Peyer's patch (tissue), 4 donors: ENCODE data around the gene PIP4K2B. TPM values are rescaled to one million over a fixed set of nuclear protein-coding genes. Genes with fewer than 3 reads are reported as not detected.
A peak's percentile ranks its signal among the peaks of the same experiment; 100 is the strongest.

Experiments used
- DNase-seq, 3 donors: peaks; one replicate each; pipeline ENCODE4 v3.0.0-alpha.2; 2017 to 2019
- H3K27ac ChIP-seq, 4 donors: fragments of 200-600 bp; sonication (generic); one replicate each; pipeline ENCODE4 v1.5.1; 2016 to 2019
- H3K27me3 ChIP-seq, 2 donors: fragments of 200-600 bp; sonication (generic); one replicate each; pipeline ENCODE4 v1.5.1; 2019
- H3K36me3 ChIP-seq, 3 donors: fragments of 200-600 bp; sonication (generic); one replicate each; pipeline ENCODE4 v1.5.1; 2016 to 2019
- H3K4me1 ChIP-seq, 4 donors: fragments of 200-600 bp; sonication (generic); one replicate each; pipeline ENCODE4 v1.5.1; 2016 to 2019
- H3K4me3 ChIP-seq, 4 donors: fragments of 200-600 bp; sonication (generic); 1 replicate in 3 of 4; 2 replicates in 1 of 4; pipeline ENCODE4 v1.5.1; 2016 to 2019; ENCODE audit warnings: mild to moderate bottlenecking in 1 of 4
- H3K9me3 ChIP-seq, 4 donors: fragments of 200-600 bp; sonication (generic); one replicate each; pipeline ENCODE4 v1.5.1; 2016 to 2019; ENCODE audit warnings: mild to moderate bottlenecking in 1 of 4
- POLR2A ChIP-seq, 2 donors: fragments of 450-650 bp; IDR thresholded peaks; one replicate each; pipeline ENCODE4 v1.5.1; 2017; ENCODE audit warnings: antibody characterized with exemption in 2 of 2, mild to moderate bottlenecking in 2 of 2, moderate library complexity in 2 of 2
- total RNA-seq, 4 donors: library from RNA; depleted of rRNA; stranded (reverse); fragments of >200 nt; gene quantifications; one replicate each; pipeline ENCODE4 v1.1.0, GENCODE V29; 2016
- TF ChIP-seq, protein P1 (sequence below), 6 experiments: fragments of 450-650 bp in 4 of 6; fragments of 200-600 bp in 2 of 6; sonication (generic) in 1 of 6; IDR thresholded peaks; one replicate each; pipeline ENCODE4 v1.5.1; 2017 to 2019; ENCODE audit warnings: antibody characterized with exemption in 6 of 6, mild to moderate bottlenecking in 3 of 6, moderate library complexity in 1 of 6

PIP4K2B gene
- total RNA-seq, 4 donors from 2014 or later: 16.7 to 61.9 (median 22.8) TPM

DNA sequence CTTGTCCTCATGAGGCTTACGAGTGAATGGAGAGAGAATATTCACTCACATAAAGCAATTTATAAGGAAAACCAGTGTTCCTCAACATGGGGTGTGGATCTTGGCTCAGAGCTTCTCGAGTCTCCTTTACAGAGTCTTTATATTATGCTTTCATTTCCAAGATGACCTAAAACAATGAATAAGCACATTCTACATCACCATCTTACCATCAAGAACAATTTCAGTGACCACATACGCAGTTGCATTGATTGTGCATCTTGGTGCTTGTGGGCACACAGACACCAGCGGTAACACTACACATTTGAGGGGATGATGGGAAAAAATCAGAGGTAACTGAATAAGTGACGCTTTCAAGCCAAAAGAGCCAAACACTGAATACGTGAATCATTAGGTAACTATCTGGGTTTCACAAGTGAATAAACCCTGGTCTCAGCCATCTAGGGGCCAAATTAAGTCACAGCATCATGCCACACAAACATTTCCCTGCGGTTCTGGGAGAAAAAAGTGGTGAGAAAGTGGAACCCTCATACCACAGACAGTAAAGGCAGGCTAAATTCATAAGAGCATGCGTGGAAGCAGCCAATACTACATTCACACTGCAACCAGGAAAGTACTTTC, 16.3 kb upstream of the PIP4K2B start:
- peaks cover 0 to 92% (median 0%) of the 10 kb centered on the region in 3 donors for H3K36me3 ChIP-seq

GRCh38 chr17:38809828-38810227, 10.5 kb upstream of the PIP4K2B start:
- DNase-seq: no peak
- peaks cover 0 to 100% (median 0%) of the 10 kb centered on the region in 3 donors for H3K36me3 ChIP-seq

More for the DNA sequence above, 16.3 kb upstream of the PIP4K2B start:
- Histone ChIP-seq H3K27ac (no peak overlapping the region), H3K4me1 (no peaks in the 10 kb centered on the region), H3K9me3 (no peaks in the 10 kb centered on the region), H3K4me3 (no peak overlapping the region), H3K27me3 (no peaks in the 10 kb centered on the region)
- no peak for TF ChIP-seq POLR2A (IDR thresholded peaks at IDR 0.05)
- TF ChIP-seq, protein P1, sequence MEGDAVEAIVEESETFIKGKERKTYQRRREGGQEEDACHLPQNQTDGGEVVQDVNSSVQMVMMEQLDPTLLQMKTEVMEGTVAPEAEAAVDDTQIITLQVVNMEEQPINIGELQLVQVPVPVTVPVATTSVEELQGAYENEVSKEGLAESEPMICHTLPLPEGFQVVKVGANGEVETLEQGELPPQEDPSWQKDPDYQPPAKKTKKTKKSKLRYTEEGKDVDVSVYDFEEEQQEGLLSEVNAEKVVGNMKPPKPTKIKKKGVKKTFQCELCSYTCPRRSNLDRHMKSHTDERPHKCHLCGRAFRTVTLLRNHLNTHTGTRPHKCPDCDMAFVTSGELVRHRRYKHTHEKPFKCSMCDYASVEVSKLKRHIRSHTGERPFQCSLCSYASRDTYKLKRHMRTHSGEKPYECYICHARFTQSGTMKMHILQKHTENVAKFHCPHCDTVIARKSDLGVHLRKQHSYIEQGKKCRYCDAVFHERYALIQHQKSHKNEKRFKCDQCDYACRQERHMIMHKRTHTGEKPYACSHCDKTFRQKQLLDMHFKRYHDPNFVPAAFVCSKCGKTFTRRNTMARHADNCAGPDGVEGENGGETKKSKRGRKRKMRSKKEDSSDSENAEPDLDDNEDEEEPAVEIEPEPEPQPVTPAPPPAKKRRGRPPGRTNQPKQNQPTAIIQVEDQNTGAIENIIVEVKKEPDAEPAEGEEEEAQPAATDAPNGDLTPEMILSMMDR (IDR thresholded peaks at IDR 0.05): peak in 2 of 6 experiments; percentile 5 to 11
- no peak for DNase-seq

GRCh38 chr17:38800237-38800760, 943 bp upstream of the PIP4K2B start:
- no peaks in the 10 kb centered on the region for H3K27me3 ChIP-seq
- DNase-seq: no peak
- H3K36me3 ChIP-seq: peaks cover 0 to 43% (median 0%) of the 10 kb centered on the region in 3 donors
- TF ChIP-seq POLR2A (IDR thresholded peaks at IDR 0.05): no peak
- TF ChIP-seq, protein P1 (IDR thresholded peaks at IDR 0.05): no peak
- no peaks in the 10 kb centered on the region for H3K9me3 ChIP-seq
- peak overlapping the region; percentile 82 to 99 (median 98) for H3K4me3 ChIP-seq
- H3K4me1 ChIP-seq: peaks cover 4 to 36% (median 8%) of the 10 kb centered on the region in 4 donors
- H3K27ac ChIP-seq: peak overlapping the region; percentile 99 to 100 (median 99)

More at GRCh38 chr17:38809828-38810227, 10.5 kb upstream of the PIP4K2B start:
- no peaks in the 10 kb centered on the region for H3K9me3 ChIP-seq
- H3K4me1 ChIP-seq: no peaks in the 10 kb centered on the region
- no peak for TF ChIP-seq POLR2A (IDR thresholded peaks at IDR 0.05)
- TF ChIP-seq, protein P1 (IDR thresholded peaks at IDR 0.05): no peak
- no peaks in the 10 kb centered on the region for H3K27me3 ChIP-seq
- H3K27ac ChIP-seq: no peak overlapping the region
- no peak overlapping the region for H3K4me3 ChIP-seq

- H3K36me3 ChIP-seq: peaks cover 0 to 29% (median 0%) of the 10 kb centered on the region in 3 donors
- peaks cover 4 to 36% (median 8%) of the 10 kb centered on the region in 4 donors for H3K4me1 ChIP-seq
- H3K27ac ChIP-seq: peak overlapping the region; percentile 99 to 100 (median 99)
- peak overlapping the region; percentile 82 to 99 (median 98) for H3K4me3 ChIP-seq
- no peaks in the 10 kb centered on the region for H3K27me3 ChIP-seq
- DNase-seq: peak in 2 of 3 donors; percentile 65 to 75
- TF ChIP-seq, protein P1 (IDR thresholded peaks at IDR 0.05): peak in 1 of 6 experiments; percentile 6
- TF ChIP-seq POLR2A (IDR thresholded peaks at IDR 0.05): no peak
- H3K9me3 ChIP-seq: no peaks in the 10 kb centered on the region
Observed at GRCh38 chr17:38798614-38799500, 499 bp downstream of the PIP4K2B start.

DNA sequence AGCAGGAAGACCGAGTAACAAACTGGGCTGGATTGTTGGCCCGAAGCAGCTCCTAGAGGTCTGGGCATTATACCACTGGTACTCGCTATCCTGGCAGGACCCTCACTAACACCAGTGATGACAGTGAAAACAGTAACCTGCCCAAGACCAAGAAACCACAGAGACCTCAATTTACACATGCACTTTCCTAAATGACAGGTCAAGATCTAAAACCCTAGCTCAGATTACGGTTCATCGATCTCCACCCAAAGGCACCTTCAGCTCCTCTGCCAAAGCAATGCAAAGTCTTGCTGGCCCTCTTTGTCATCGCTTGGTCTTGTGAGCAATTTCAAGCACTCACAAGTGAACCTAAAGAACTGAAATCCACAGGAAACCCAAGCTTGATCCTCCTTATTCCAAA, 1.5 kb downstream of the PIP4K2B start:
- no peaks in the 10 kb centered on the region for H3K27me3 ChIP-seq
- H3K36me3 ChIP-seq: peaks cover 0 to 20% (median 0%) of the 10 kb centered on the region in 3 donors
- no peak overlapping the region for H3K27ac ChIP-seq
- no peak for DNase-seq
- no peaks in the 10 kb centered on the region for H3K9me3 ChIP-seq
- H3K4me3 ChIP-seq: peak overlapping the region in 3 of 4 donors; percentile 22 to 98 (median 82)
- TF ChIP-seq, protein P1 (IDR thresholded peaks at IDR 0.05): no peak
- no peak for TF ChIP-seq POLR2A (IDR thresholded peaks at IDR 0.05)
- peaks cover 4 to 36% (median 8%) of the 10 kb centered on the region in 4 donors for H3K4me1 ChIP-seq
